ENCODE data around the gene THOC1. TPM values are rescaled to one million over a fixed set of nuclear protein-coding genes. Genes with fewer than 3 reads are reported as not detected.

THOC1 gene
- total RNA-seq, 2 donors from 2014 or later: 71.6 to 99.1 TPM

GRCh38 chr18:255171-255570 is 12.7 kb downstream of the THOC1 start:
- ATAC-seq (replicated peaks): no peak
- Mint-ChIP-seq H3K36me3 (ENCODE audit: low read depth) (peaks cover 97% of the 10 kb centered on the region), H3K4me3 (no peak overlapping the region), H3K9me3 (no peaks in the 10 kb centered on the region), H3K4me1 (no peaks in the 10 kb centered on the region), H3K27ac (no peak overlapping the region), H3K27me3 (no peaks in the 10 kb centered on the region)

- Mint-ChIP-seq H3K4me1 (no peaks in the 10 kb centered on the region), H3K9me3 (no peaks in the 10 kb centered on the region), H3K27ac (no peak overlapping the region), H3K4me3 (no peak overlapping the region), H3K36me3 (ENCODE audit: low read depth) (peaks cover 97% of the 10 kb centered on the region), H3K27me3 (no peaks in the 10 kb centered on the region)
- ATAC-seq (replicated peaks): no peak
These were observed 14.7 kb downstream of the THOC1 start for GRCh38 chr18:253121-253520.

- peaks cover 96% of the 10 kb centered on the region for H3K36me3 Mint-ChIP-seq (ENCODE audit: low read depth)
- ATAC-seq (replicated peaks): no peak
- no peak overlapping the region for H3K4me3 Mint-ChIP-seq
- H3K27me3 Mint-ChIP-seq: no peaks in the 10 kb centered on the region
- no peaks in the 10 kb centered on the region for H3K4me1 Mint-ChIP-seq
- H3K27ac Mint-ChIP-seq: no peak overlapping the region
- no peaks in the 10 kb centered on the region for H3K9me3 Mint-ChIP-seq
These were observed 16.3 kb downstream of the THOC1 start for GRCh38 chr18:251572-251971.

- Mint-ChIP-seq H3K27me3 (no peaks in the 10 kb centered on the region), H3K27ac (no peak overlapping the region), H3K4me3 (no peak overlapping the region), H3K36me3 (ENCODE audit: low read depth) (peaks cover 96% of the 10 kb centered on the region), H3K9me3 (no peaks in the 10 kb centered on the region), H3K4me1 (no peaks in the 10 kb centered on the region)
- ATAC-seq (replicated peaks): no peak
These were observed 17.2 kb downstream of the THOC1 start for GRCh38 chr18:250685-251084.

GRCh38 chr18:248053-248452 is 19.8 kb downstream of the THOC1 start:
- no peak for ATAC-seq (replicated peaks)
- no peaks in the 10 kb centered on the region for H3K9me3 Mint-ChIP-seq
- no peaks in the 10 kb centered on the region for H3K27me3 Mint-ChIP-seq
- no peak overlapping the region for H3K27ac Mint-ChIP-seq
- H3K4me1 Mint-ChIP-seq: no peaks in the 10 kb centered on the region
- H3K36me3 Mint-ChIP-seq (ENCODE audit: low read depth): peaks cover 96% of the 10 kb centered on the region
- no peak overlapping the region for H3K4me3 Mint-ChIP-seq

GRCh38 chr18:245282-245847 is 22.5 kb downstream of the THOC1 start:
- Mint-ChIP-seq H3K27me3 (no peaks in the 10 kb centered on the region), H3K4me1 (no peaks in the 10 kb centered on the region), H3K27ac (no peak overlapping the region), H3K4me3 (no peak overlapping the region), H3K9me3 (no peaks in the 10 kb centered on the region), H3K36me3 (ENCODE audit: low read depth) (peaks cover 90% of the 10 kb centered on the region)
- no peak for ATAC-seq (replicated peaks)

DNA sequence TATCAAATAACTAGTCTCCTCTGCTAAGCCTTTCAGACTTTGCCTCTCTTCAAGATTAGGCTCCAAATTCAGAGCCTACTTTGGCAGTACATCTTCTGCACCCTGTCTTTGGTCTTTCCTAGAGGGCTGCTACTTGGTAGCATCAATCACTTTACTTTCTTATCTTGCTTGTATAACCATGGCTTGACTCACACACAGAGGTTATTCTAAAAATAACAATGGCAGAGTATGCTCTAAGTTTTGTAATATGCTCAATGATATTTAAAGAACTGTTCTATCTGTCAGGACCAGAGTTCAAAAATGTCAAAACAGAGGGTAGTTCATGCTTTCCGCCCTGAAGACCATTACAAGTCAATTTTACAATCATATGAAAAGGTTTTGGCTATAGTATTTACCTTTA is 27.7 kb downstream of the THOC1 start:
- Mint-ChIP-seq H3K27ac (peak overlapping the region; percentile 46), H3K27me3 (no peaks in the 10 kb centered on the region), H3K4me3 (no peak overlapping the region)

GRCh38 chr18:231563-231962 is 36.3 kb downstream of the THOC1 start:
- no peaks in the 10 kb centered on the region for H3K4me1 Mint-ChIP-seq
- H3K36me3 Mint-ChIP-seq (ENCODE audit: low read depth): peaks cover 58% of the 10 kb centered on the region
- H3K27me3 Mint-ChIP-seq: no peaks in the 10 kb centered on the region
- no peak overlapping the region for H3K27ac Mint-ChIP-seq
- no peaks in the 10 kb centered on the region for H3K9me3 Mint-ChIP-seq
- H3K4me3 Mint-ChIP-seq: no peak overlapping the region
- ATAC-seq (replicated peaks): no peak

More for the DNA sequence above, 27.7 kb downstream of the THOC1 start:
- no peaks in the 10 kb centered on the region for H3K9me3 Mint-ChIP-seq
- peaks cover 67% of the 10 kb centered on the region for H3K36me3 Mint-ChIP-seq (ENCODE audit: low read depth)
- H3K4me1 Mint-ChIP-seq: peaks cover 4% of the 10 kb centered on the region
- no peak for ATAC-seq (replicated peaks)

DNA sequence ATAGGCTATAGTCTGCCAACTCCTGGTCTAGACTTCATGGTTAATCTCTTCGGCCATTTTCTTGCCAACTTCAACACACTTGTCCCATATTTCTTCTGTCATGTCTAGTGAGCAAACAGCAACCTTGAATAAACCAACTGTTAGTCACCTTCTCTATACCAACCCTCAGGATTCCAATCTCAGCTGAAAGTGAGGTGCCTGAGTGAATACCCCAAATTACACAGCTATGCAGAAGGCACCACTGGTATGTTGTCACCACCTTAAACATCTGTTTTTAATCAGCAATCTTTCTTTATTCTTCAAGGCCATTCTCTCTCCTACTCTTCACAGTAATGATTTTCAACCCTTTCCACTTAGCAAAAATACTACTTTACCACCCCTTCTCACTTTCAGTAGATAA is 39.3 kb downstream of the THOC1 start:
- H3K36me3 Mint-ChIP-seq (ENCODE audit: low read depth): peaks cover 72% of the 10 kb centered on the region

GRCh38 chr18:227902-228301 is 39.9 kb downstream of the THOC1 start:
- H3K9me3 Mint-ChIP-seq: no peaks in the 10 kb centered on the region
- no peak for ATAC-seq (replicated peaks)
- peaks cover 76% of the 10 kb centered on the region for H3K36me3 Mint-ChIP-seq (ENCODE audit: low read depth)

More for the DNA sequence above, 39.3 kb downstream of the THOC1 start:
- H3K9me3 Mint-ChIP-seq: no peaks in the 10 kb centered on the region
- H3K4me1 Mint-ChIP-seq: no peaks in the 10 kb centered on the region
- no peak for ATAC-seq (replicated peaks)
- no peak overlapping the region for H3K27ac Mint-ChIP-seq
- no peaks in the 10 kb centered on the region for H3K27me3 Mint-ChIP-seq
- H3K4me3 Mint-ChIP-seq: no peak overlapping the region

DNA sequence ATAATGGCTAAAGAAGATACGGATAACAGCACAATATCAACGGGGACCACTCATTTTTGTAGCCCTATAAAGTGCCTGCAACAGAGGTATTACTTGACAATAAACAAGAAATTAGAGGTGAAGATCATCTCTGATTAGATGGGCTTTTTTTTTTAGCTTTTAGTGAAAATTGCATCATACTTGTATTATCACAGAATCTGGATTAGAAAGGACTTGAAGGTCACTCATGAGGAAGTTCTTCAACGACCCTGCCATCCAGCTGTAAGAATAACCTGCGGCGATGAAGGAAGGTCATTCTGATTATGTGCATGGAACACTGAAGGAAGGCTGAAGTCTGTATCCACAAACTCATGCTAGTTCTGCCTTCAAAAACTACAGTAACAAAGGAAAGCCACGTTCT is 40.5 kb downstream of the THOC1 start:
- H3K4me1 Mint-ChIP-seq: no peaks in the 10 kb centered on the region
- H3K9me3 Mint-ChIP-seq: no peaks in the 10 kb centered on the region
- ATAC-seq (replicated peaks): no peak
- no peak overlapping the region for H3K27ac Mint-ChIP-seq
- no peak overlapping the region for H3K4me3 Mint-ChIP-seq
- H3K36me3 Mint-ChIP-seq (ENCODE audit: low read depth): peaks cover 76% of the 10 kb centered on the region
- H3K27me3 Mint-ChIP-seq: no peaks in the 10 kb centered on the region

More at GRCh38 chr18:227902-228301, 39.9 kb downstream of the THOC1 start:
- no peaks in the 10 kb centered on the region for H3K27me3 Mint-ChIP-seq
- no peaks in the 10 kb centered on the region for H3K4me1 Mint-ChIP-seq
- H3K4me3 Mint-ChIP-seq: no peak overlapping the region
- no peak overlapping the region for H3K27ac Mint-ChIP-seq

- no peak for ATAC-seq (replicated peaks)
- H3K27me3 Mint-ChIP-seq: no peaks in the 10 kb centered on the region
- H3K9me3 Mint-ChIP-seq: no peaks in the 10 kb centered on the region
- peaks cover 90% of the 10 kb centered on the region for H3K36me3 Mint-ChIP-seq (ENCODE audit: low read depth)
- H3K4me3 Mint-ChIP-seq: no peak overlapping the region
- no peak overlapping the region for H3K27ac Mint-ChIP-seq
- H3K4me1 Mint-ChIP-seq: no peaks in the 10 kb centered on the region
These were observed 42.1 kb downstream of the THOC1 start for GRCh38 chr18:225745-226144.

DNA sequence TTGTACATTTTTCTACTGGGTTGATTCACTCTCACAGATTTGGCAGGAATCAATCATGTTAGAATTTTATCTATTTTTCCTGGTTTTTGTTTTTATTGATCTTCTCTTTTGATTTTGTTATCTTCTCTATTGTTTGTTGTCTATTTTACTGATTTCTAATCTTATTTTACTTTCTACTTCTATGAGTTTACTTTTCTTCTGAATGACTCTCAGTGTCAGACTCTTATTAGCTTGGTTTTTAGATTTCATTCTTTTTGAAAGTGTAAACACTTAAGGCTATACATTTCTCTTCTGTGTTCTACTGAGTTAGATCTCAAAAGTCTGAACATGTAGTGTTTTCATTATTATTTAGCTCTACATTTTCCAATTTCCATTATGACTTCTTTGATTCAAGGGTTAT is 47.1 kb downstream of the THOC1 start:
- no peak overlapping the region for H3K4me3 Mint-ChIP-seq
- peak overlapping the region; percentile 61 for H3K27ac Mint-ChIP-seq
- H3K27me3 Mint-ChIP-seq: no peaks in the 10 kb centered on the region
- no peaks in the 10 kb centered on the region for H3K9me3 Mint-ChIP-seq
- H3K4me1 Mint-ChIP-seq: no peaks in the 10 kb centered on the region
- no peak for ATAC-seq (replicated peaks)
- peaks cover 92% of the 10 kb centered on the region for H3K36me3 Mint-ChIP-seq (ENCODE audit: low read depth)

DNA sequence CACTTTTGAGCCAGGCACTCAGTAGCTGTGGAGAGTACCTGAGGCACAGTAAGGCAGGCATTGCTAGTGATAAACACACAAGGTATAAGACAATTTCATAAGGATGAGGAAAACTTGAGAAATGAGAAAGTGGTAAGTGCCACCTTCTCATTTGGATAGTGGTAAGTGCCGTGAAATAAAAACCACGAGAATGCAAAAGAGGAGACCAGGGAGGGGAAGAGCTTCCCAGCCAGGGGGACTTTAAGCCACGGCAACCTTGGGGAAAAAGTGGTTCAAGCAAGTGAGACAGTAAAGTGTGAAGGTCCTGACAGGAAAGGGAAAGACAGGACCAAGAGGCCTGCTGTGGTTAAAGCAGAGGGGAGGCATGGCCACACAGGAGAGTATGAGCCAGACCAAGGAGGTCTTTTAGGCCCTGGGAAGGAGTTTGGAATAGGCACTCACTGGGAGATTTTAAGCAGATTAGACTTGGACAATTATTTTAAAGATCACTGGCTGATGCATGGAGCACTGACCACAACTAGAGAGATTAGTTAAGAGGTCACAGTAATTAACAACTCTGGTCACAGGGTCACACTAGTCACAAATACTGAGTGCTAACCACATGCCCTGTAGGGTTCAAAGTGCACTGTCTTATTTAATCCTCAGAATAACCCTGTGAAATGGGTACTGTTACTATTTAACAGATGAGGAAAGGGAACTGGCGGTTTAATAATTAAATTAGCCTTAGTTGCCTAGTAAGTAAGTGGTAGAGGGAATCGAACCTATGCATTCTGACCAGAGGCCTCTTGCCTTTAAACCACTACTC is 50.1 kb downstream of the THOC1 start:
- H3K27ac Mint-ChIP-seq: peak overlapping the region; percentile 74
- no peak overlapping the region for H3K4me3 Mint-ChIP-seq
- H3K27me3 Mint-ChIP-seq: no peaks in the 10 kb centered on the region
- peaks cover 92% of the 10 kb centered on the region for H3K36me3 Mint-ChIP-seq (ENCODE audit: low read depth)
- ATAC-seq (replicated peaks): no peak
- no peaks in the 10 kb centered on the region for H3K9me3 Mint-ChIP-seq
- H3K4me1 Mint-ChIP-seq: no peaks in the 10 kb centered on the region

GRCh38 chr18:215448-216010 is 52.3 kb downstream of the THOC1 start:
- Mint-ChIP-seq H3K27ac (no peak overlapping the region), H3K4me3 (no peak overlapping the region), H3K27me3 (no peaks in the 10 kb centered on the region), H3K4me1 (no peaks in the 10 kb centered on the region), H3K9me3 (no peaks in the 10 kb centered on the region), H3K36me3 (ENCODE audit: low read depth) (peaks cover 93% of the 10 kb centered on the region)
- no peak for ATAC-seq (replicated peaks)

Measured in activated T-helper 17 cell treated with anti-CD3 and anti-CD28 coated beads, Interleukin-2, amount 50 U/mL, for 72 hours (primary cell).